GM12864 (cell line): ENCODE measurements around the gene CACNB2.
"Not testable (repeated sequence)": the region's sequence is repeated elsewhere in the genome, so short reads cannot be mapped to it uniquely, and the experiment has no call there.

ENCODE experiments used
- DNase-seq: peaks from one replicate; pipeline ENCODE4 v3.0.0-alpha.2; 2011; ENCODE audit warnings: low read depth
- H3K4me3 ChIP-seq: 2 replicates; pipeline ENCODE4 v1.5.1; 2011; ENCODE audit warnings: mild to moderate bottlenecking, low read depth, low read length, control low read depth
- CTCF ChIP-seq: IDR thresholded peaks from 2 replicates; pipeline ENCODE4 v1.5.1; 2011; ENCODE audit warnings: low read depth, mild to moderate bottlenecking, moderate library complexity, low read length, control low read depth, inconsistent platforms; ENCODE audit errors: missing control alignments

CACNB2 gene

GRCh38 chr10:18571780-18572179 lies 431.6 kb downstream of the CACNB2 start:
- TF ChIP-seq CTCF: no peak
- no peak for DNase-seq
- H3K4me3 ChIP-seq: no peak overlapping the region

GRCh38 chr10:18572959-18573561 lies 432.8 kb downstream of the CACNB2 start:
- no peak for DNase-seq
- no peak overlapping the region for H3K4me3 ChIP-seq
- TF ChIP-seq CTCF: no peak

GRCh38 chr10:18576586-18576985 lies 436.4 kb downstream of the CACNB2 start:
- no peak for TF ChIP-seq CTCF
- no peak for DNase-seq
- no peak overlapping the region for H3K4me3 ChIP-seq

GRCh38 chr10:18577823-18578685 lies 437.8 kb downstream of the CACNB2 start:
- TF ChIP-seq CTCF: no peak
- H3K4me3 ChIP-seq: no peak overlapping the region
- DNase-seq: no peak

GRCh38 chr10:18582803-18583202 lies 442.6 kb downstream of the CACNB2 start:
- TF ChIP-seq CTCF: no peak
- H3K4me3 ChIP-seq: no peak overlapping the region
- no peak for DNase-seq

- DNase-seq: no peak
- no peak overlapping the region for H3K4me3 ChIP-seq
- peak; percentile 20 for TF ChIP-seq CTCF
Measured at GRCh38 chr10:18583575-18584270, 443.5 kb downstream of the CACNB2 start.

GRCh38 chr10:18586637-18587036 lies 446.4 kb downstream of the CACNB2 start:
- not testable (repeated sequence) for H3K4me3 ChIP-seq, DNase-seq

- not testable (repeated sequence) for DNase-seq, H3K4me3 ChIP-seq
Measured at GRCh38 chr10:18591141-18591540, 450.9 kb downstream of the CACNB2 start.
